ENCODE data around the gene SLC16A10.
"Not testable (repeated sequence)": the region's sequence is repeated elsewhere in the genome, so short reads cannot be mapped to it uniquely, and the experiment has no call there.

The SLC16A10 gene

GRCh38 chr6:111183702-111184517 is 96.6 kb downstream of the SLC16A10 start:
- DNase-seq (ENCODE audit: low read depth in 1 of 2, low spot score in 1 of 2): no peak

GRCh38 chr6:111184827-111185532 is 97.7 kb downstream of the SLC16A10 start:
- DNase-seq (ENCODE audit: low read depth in 1 of 2, low spot score in 1 of 2): no peak

- DNase-seq (ENCODE audit: low read depth in 1 of 2, low spot score in 1 of 2): no peak
These were observed 98.7 kb downstream of the SLC16A10 start for GRCh38 chr6:111185954-111186353.

- DNase-seq (ENCODE audit: low read depth in 1 of 2, low spot score in 1 of 2): no peak
These were observed 100.6 kb downstream of the SLC16A10 start for GRCh38 chr6:111187874-111188273.

- DNase-seq (ENCODE audit: low read depth in 1 of 2, low spot score in 1 of 2): not testable (repeated sequence)
These were observed 102.4 kb downstream of the SLC16A10 start for GRCh38 chr6:111189666-111190210.

GRCh38 chr6:111190637-111191036 is 103.3 kb downstream of the SLC16A10 start:
- DNase-seq (ENCODE audit: low read depth in 1 of 2, low spot score in 1 of 2): no peak

- not testable (repeated sequence) for DNase-seq (ENCODE audit: low read depth in 1 of 2, low spot score in 1 of 2)
These were observed 103.8 kb downstream of the SLC16A10 start for GRCh38 chr6:111191136-111191535.

- no peak for DNase-seq (ENCODE audit: low read depth in 1 of 2, low spot score in 1 of 2)
These were observed 105.7 kb downstream of the SLC16A10 start for GRCh38 chr6:111192911-111193555.

- DNase-seq (ENCODE audit: low read depth in 1 of 2, low spot score in 1 of 2): no peak
These were observed 108.4 kb downstream of the SLC16A10 start for GRCh38 chr6:111195656-111196055.

- DNase-seq (ENCODE audit: low read depth in 1 of 2, low spot score in 1 of 2): no peak
These were observed 111.5 kb downstream of the SLC16A10 start for GRCh38 chr6:111198841-111199240.

- no peak for DNase-seq (ENCODE audit: low read depth in 1 of 2, low spot score in 1 of 2)
These were observed 112.6 kb downstream of the SLC16A10 start for GRCh38 chr6:111199935-111200334.

GRCh38 chr6:111200350-111201243 is 113.3 kb downstream of the SLC16A10 start:
- no peak for DNase-seq (ENCODE audit: low read depth in 1 of 2, low spot score in 1 of 2)

- DNase-seq (ENCODE audit: low read depth in 1 of 2, low spot score in 1 of 2): no peak
These were observed 113.9 kb downstream of the SLC16A10 start for GRCh38 chr6:111201244-111201554.

GRCh38 chr6:111201764-111202163 is 114.5 kb downstream of the SLC16A10 start:
- DNase-seq (ENCODE audit: low read depth in 1 of 2, low spot score in 1 of 2): no peak

- not testable (repeated sequence) for DNase-seq (ENCODE audit: low read depth in 1 of 2, low spot score in 1 of 2)
These were observed 116.2 kb downstream of the SLC16A10 start for GRCh38 chr6:111203539-111203938.

- no peak for DNase-seq (ENCODE audit: low read depth in 1 of 2, low spot score in 1 of 2)
These were observed 117.0 kb downstream of the SLC16A10 start for GRCh38 chr6:111204305-111204704.

GRCh38 chr6:111204881-111205280 is 117.6 kb downstream of the SLC16A10 start:
- DNase-seq (ENCODE audit: low read depth in 1 of 2, low spot score in 1 of 2): no peak

GRCh38 chr6:111205502-111205901 is 118.2 kb downstream of the SLC16A10 start:
- no peak for DNase-seq (ENCODE audit: low read depth in 1 of 2, low spot score in 1 of 2)

- DNase-seq (ENCODE audit: low read depth in 1 of 2, low spot score in 1 of 2): no peak
These were observed 120.0 kb downstream of the SLC16A10 start for GRCh38 chr6:111207141-111207858.

GRCh38 chr6:111208933-111209332 is 121.6 kb downstream of the SLC16A10 start:
- DNase-seq (ENCODE audit: low read depth in 1 of 2, low spot score in 1 of 2): no peak
